ENCODE measurements around the gene LNX1.

- TF ChIP-seq EZH2 (IDR thresholded peaks at IDR 0.05; ENCODE audit: insufficient read depth, poor library complexity, severe bottlenecking) = no peak
- TF ChIP-seq EZH2phosphoT487 (IDR thresholded peaks at IDR 0.05; ENCODE audit: insufficient read depth, low read depth) = no peak
Measured at GRCh38 chr4:53507058-53507457, 84.2 kb downstream of the LNX1 start.
